Panc1 (cell line): Measurements from ENCODE around the gene ZBED6.

Source experiments
- POLR2AphosphoS5 ChIP-seq: IDR thresholded peaks from 2 replicates; pipeline ENCODE4 v1.6.1; 2012; ENCODE audit warnings: mild to moderate bottlenecking, low read depth, low read length, moderate library complexity
- REST ChIP-seq, 2 experiments: IDR thresholded peaks; 2 replicates each; pipeline ENCODE4 v1.6.1; 2011 to 2012; ENCODE audit warnings: low read depth in 2 of 2, control low read depth in 1 of 2, low read length in 1 of 2, mild to moderate bottlenecking in 1 of 2, moderate library complexity in 1 of 2; ENCODE audit not compliant: insufficient read depth in 1 of 2
- SIN3A ChIP-seq: IDR thresholded peaks from 2 replicates; pipeline ENCODE4 v1.6.1; 2012; ENCODE audit warnings: low read depth, mild to moderate bottlenecking, low read length, moderate library complexity, borderline replicate concordance; ENCODE audit not compliant: insufficient read depth
- TCF7L2 ChIP-seq: IDR thresholded peaks from 2 replicates; pipeline ENCODE4 v1.6.1; 2011; ENCODE audit warnings: mild to moderate bottlenecking, low read depth, low read length, inconsistent platforms
- TF ChIP-seq, protein P1 (sequence below): fragments of 450-650 bp; IDR thresholded peaks from 2 replicates; pipeline ENCODE4 v1.5.1; 2017; ENCODE audit warnings: mild to moderate bottlenecking

- TF ChIP-seq, protein P1, sequence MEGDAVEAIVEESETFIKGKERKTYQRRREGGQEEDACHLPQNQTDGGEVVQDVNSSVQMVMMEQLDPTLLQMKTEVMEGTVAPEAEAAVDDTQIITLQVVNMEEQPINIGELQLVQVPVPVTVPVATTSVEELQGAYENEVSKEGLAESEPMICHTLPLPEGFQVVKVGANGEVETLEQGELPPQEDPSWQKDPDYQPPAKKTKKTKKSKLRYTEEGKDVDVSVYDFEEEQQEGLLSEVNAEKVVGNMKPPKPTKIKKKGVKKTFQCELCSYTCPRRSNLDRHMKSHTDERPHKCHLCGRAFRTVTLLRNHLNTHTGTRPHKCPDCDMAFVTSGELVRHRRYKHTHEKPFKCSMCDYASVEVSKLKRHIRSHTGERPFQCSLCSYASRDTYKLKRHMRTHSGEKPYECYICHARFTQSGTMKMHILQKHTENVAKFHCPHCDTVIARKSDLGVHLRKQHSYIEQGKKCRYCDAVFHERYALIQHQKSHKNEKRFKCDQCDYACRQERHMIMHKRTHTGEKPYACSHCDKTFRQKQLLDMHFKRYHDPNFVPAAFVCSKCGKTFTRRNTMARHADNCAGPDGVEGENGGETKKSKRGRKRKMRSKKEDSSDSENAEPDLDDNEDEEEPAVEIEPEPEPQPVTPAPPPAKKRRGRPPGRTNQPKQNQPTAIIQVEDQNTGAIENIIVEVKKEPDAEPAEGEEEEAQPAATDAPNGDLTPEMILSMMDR, result no peak
- TF ChIP-seq REST (IDR thresholded peaks at IDR 0.05; ENCODE audit: insufficient read depth in 1 of 2, low read depth in 2 of 2, low read length in 1 of 2) (no peak), SIN3A (no peak), POLR2AphosphoS5 (no peak), TCF7L2 (no peak)
Measured at GRCh38 chr1:203777596-203777995, 17.8 kb upstream of the ZBED6 start.
